Activated CD8-positive, alpha-beta memory T cell treated with anti-CD3 and anti-CD28 coated beads, Interleukin-2, amount 50 U/mL, for 4 hours (primary cell): ENCODE data around the gene STAT5A.
"Not testable (repeated sequence)": the region's sequence is repeated elsewhere in the genome, so short reads cannot be mapped to it uniquely, and the experiment has no call there.

Experiments
- DNase-seq: peaks from one replicate; pipeline ENCODE4 v3.0.0-alpha.2; 2020

The STAT5A gene

GRCh38 chr17:42338427-42338985 is 50.2 kb downstream of the STAT5A start:
- no peak for DNase-seq

- no peak for DNase-seq
These were observed 50.9 kb downstream of the STAT5A start for GRCh38 chr17:42339221-42339620.

- peak; percentile 29 for DNase-seq
These were observed 52.4 kb downstream of the STAT5A start for GRCh38 chr17:42340691-42341127.

GRCh38 chr17:42341568-42341967 is 53.3 kb downstream of the STAT5A start:
- DNase-seq = no peak

- DNase-seq = peak; percentile 27
These were observed 54.1 kb downstream of the STAT5A start for GRCh38 chr17:42342242-42343008.

- DNase-seq = no peak
These were observed 57.2 kb downstream of the STAT5A start for GRCh38 chr17:42345396-42346073.

GRCh38 chr17:42346481-42346880 is 58.2 kb downstream of the STAT5A start:
- no peak for DNase-seq

- DNase-seq = no peak
These were observed 58.9 kb downstream of the STAT5A start for GRCh38 chr17:42347198-42347597.

GRCh38 chr17:42347606-42348005 is 59.3 kb downstream of the STAT5A start:
- no peak for DNase-seq

- no peak for DNase-seq
These were observed 59.8 kb downstream of the STAT5A start for GRCh38 chr17:42348104-42348503.

- no peak for DNase-seq
These were observed 66.9 kb downstream of the STAT5A start for GRCh38 chr17:42354956-42355843.

GRCh38 chr17:42358434-42358833 is 70.1 kb downstream of the STAT5A start:
- no peak for DNase-seq

- no peak for DNase-seq
These were observed 70.8 kb downstream of the STAT5A start for GRCh38 chr17:42359133-42359532.

- not testable (repeated sequence) for DNase-seq
These were observed 72.1 kb downstream of the STAT5A start for GRCh38 chr17:42360388-42360787.
